SK-N-SH (cell line): Measurements from ENCODE around the gene CUEDC1. TPM values are rescaled to one million over a fixed set of nuclear protein-coding genes. Genes with fewer than 3 reads are reported as not detected.

Source experiments
- CTCF ChIA-PET: fragments of 300-600, 350-600 bp; formaldehyde crosslinking; extraction: SDS; loops from one replicate; lab custom pipeline; 2021; lab: Yijun Ruan, JAX
- POLR2A ChIA-PET: fragments of 350-600 bp; sonication (Branson Sonifier 250); formaldehyde crosslinking; extraction: SDS; loops from one replicate; lab custom pipeline; 2020; ENCODE audit warnings: antibody characterized with exemption, inconsistent platforms; lab: Yijun Ruan, JAX
- DNase-seq: peaks from one replicate; pipeline ENCODE4 v3.0.0; 2012
- H2AFZ ChIP-seq: fragments of 200-600 bp; sonication (generic); 2 replicates; pipeline ENCODE4 v1.8.1; 2016; ENCODE audit warnings: antibody characterized with exemption, mild to moderate bottlenecking, low read depth
- H3F3A ChIP-seq: fragments of 200-600 bp; sonication (generic); replicated peaks from 2 replicates; pipeline ENCODE3; 2016; ENCODE audit warnings: antibody characterized with exemption, mild to moderate bottlenecking; ENCODE audit not compliant: insufficient read depth
- H3K27ac ChIP-seq, 2 experiments: fragments of 200-500 bp in 1 of 2; fragments of 200-600 bp in 1 of 2; sonication (Bioruptor generic) in 1 of 2; sonication (generic), shearing (Covaris generic) in 1 of 2; 2 replicates each; pipeline versions ENCODE4 v1.5.1 to v1.6.1; 2014 to 2016; ENCODE audit warnings: low read depth in 2 of 2, inconsistent platforms in 1 of 2, low read length in 1 of 2, mild to moderate bottlenecking in 1 of 2, mixed read lengths in 1 of 2
- H3K27me3 ChIP-seq: fragments of 200-600 bp; sonication (generic), shearing (Covaris generic); 2 replicates; pipeline ENCODE4 v1.6.1; 2016; ENCODE audit warnings: mixed run types; ENCODE audit not compliant: insufficient read depth
- H3K36me3 ChIP-seq, 2 experiments: fragments of 200-500 bp in 1 of 2; fragments of 200-600 bp in 1 of 2; sonication (Bioruptor generic) in 1 of 2; sonication (generic) in 1 of 2; replicated peaks in 1 of 2; 2 replicates each; pipeline versions ENCODE3 to v1.5.1; 2014 to 2016; ENCODE audit warnings: low read length in 1 of 2, mild to moderate bottlenecking in 1 of 2; ENCODE audit not compliant: insufficient read depth in 2 of 2, control insufficient read depth in 1 of 2
- H3K4me1 ChIP-seq, 2 experiments: fragments of 200-500 bp in 1 of 2; fragments of 200-600 bp in 1 of 2; sonication (Bioruptor generic) in 1 of 2; sonication (generic), shearing (Covaris generic) in 1 of 2; 2 replicates each; pipeline versions ENCODE4 v1.5.1 to v1.6.1; 2014 to 2016; ENCODE audit warnings: low read depth in 1 of 2, low read length in 1 of 2, mixed run types in 1 of 2; ENCODE audit not compliant: insufficient read depth in 2 of 2, control insufficient read depth in 1 of 2
- H3K4me2 ChIP-seq: fragments of 200-600 bp; sonication (generic), shearing (Covaris generic); 2 replicates; pipeline ENCODE4 v1.6.1; 2017; ENCODE audit warnings: mixed run types
- H3K4me3 ChIP-seq, 2 experiments: fragments of 200-500 bp in 1 of 2; fragments of 200-600 bp in 1 of 2; sonication (Bioruptor generic) in 1 of 2; sonication (generic), shearing (Covaris generic) in 1 of 2; 2 replicates each; pipeline versions ENCODE4 v1.5.1 to v1.8.1; 2014 to 2016; ENCODE audit warnings: low read depth in 2 of 2, inconsistent platforms in 1 of 2, low read length in 1 of 2, mild to moderate bottlenecking in 1 of 2, mixed read lengths in 1 of 2, moderate library complexity in 1 of 2
- H3K79me2 ChIP-seq: fragments of 200-600 bp; sonication (generic); 2 replicates; pipeline ENCODE4 v1.8.1; 2017; ENCODE audit warnings: mild to moderate bottlenecking; ENCODE audit not compliant: insufficient read depth
- H3K9ac ChIP-seq: fragments of 200-600 bp; sonication (generic); 2 replicates; pipeline ENCODE4 v1.6.1; 2017; ENCODE audit warnings: mixed run types
- H3K9me2 ChIP-seq: fragments of 200-600 bp; sonication (generic); 2 replicates; pipeline ENCODE4 v1.6.1; 2017; ENCODE audit warnings: mixed run types
- H3K9me3 ChIP-seq: fragments of 200-600 bp; sonication (generic); 2 replicates; pipeline ENCODE4 v1.6.1; 2017; ENCODE audit warnings: mixed run types, mild to moderate bottlenecking, moderate library complexity
- H4K20me1 ChIP-seq: fragments of 200-600 bp; sonication (generic); 2 replicates; pipeline ENCODE4 v1.6.1; 2017; ENCODE audit warnings: mild to moderate bottlenecking, mixed run types; ENCODE audit not compliant: insufficient read depth
- CHD2 ChIP-seq: fragments of 150-350 bp; IDR thresholded peaks from 2 replicates; pipeline ENCODE4 v1.6.1; 2018; ENCODE audit warnings: low read length; ENCODE audit not compliant: partially characterized antibody
- CTCF ChIP-seq: fragments of 200-600 bp; sonication (generic); IDR thresholded peaks from 2 replicates; pipeline ENCODE4 v1.6.1; 2017; ENCODE audit warnings: antibody characterized with exemption, mild to moderate bottlenecking, moderate library complexity
- ELF1 ChIP-seq: IDR thresholded peaks from 2 replicates; pipeline ENCODE4 v1.4.0; 2012
- FOSL2 ChIP-seq: IDR thresholded peaks from 2 replicates; pipeline ENCODE4 v1.4.0; 2012; ENCODE audit warnings: low read depth, mild to moderate bottlenecking, moderate library complexity, borderline replicate concordance
- FOXJ3 ChIP-seq: sonication (generic); formaldehyde crosslinking; IDR thresholded peaks from 2 replicates; pipeline ENCODE4 v1.5.1; 2020; ENCODE audit warnings: mild to moderate bottlenecking, missing genetic modification reagents
- GABPA ChIP-seq: IDR thresholded peaks from 2 replicates; pipeline ENCODE4 v1.4.0; 2012; ENCODE audit warnings: low read depth, mild to moderate bottlenecking
- JUND ChIP-seq: IDR thresholded peaks from 2 replicates; pipeline ENCODE4 v1.4.0; 2012
- MAX ChIP-seq: IDR thresholded peaks from 2 replicates; pipeline ENCODE4 v1.4.0; 2012; ENCODE audit warnings: low read depth
- REST ChIP-seq: IDR thresholded peaks from 2 replicates; pipeline ENCODE4 v1.6.1; 2012; ENCODE audit warnings: mild to moderate bottlenecking, low read depth, low read length, moderate library complexity
- SIN3A ChIP-seq: IDR thresholded peaks from 2 replicates; pipeline ENCODE4 v1.6.1; 2012; ENCODE audit warnings: low read depth, mild to moderate bottlenecking, low read length, moderate library complexity, borderline replicate concordance
- TAF1 ChIP-seq: IDR thresholded peaks from 2 replicates; pipeline ENCODE4 v1.6.1; 2012; ENCODE audit warnings: low read depth, mild to moderate bottlenecking, low read length, moderate library complexity, borderline replicate concordance
- USF2 ChIP-seq: fragments of 150-350 bp; IDR thresholded peaks from 2 replicates; pipeline ENCODE4 v1.6.1; 2017; ENCODE audit warnings: antibody characterized with exemption, low read length, low read depth, borderline replicate concordance
- YY1 ChIP-seq: IDR thresholded peaks from 2 replicates; pipeline ENCODE4 v1.4.0; 2012; ENCODE audit warnings: low read depth, mild to moderate bottlenecking
- ZBTB33 ChIP-seq: IDR thresholded peaks from 2 replicates; pipeline ENCODE4 v1.4.0; 2012; ENCODE audit warnings: low read depth, borderline replicate concordance
- whole genome bisulfite sequencing: methylation state at CpG from one replicate; pipeline ENCODE4 v1.1.6; 2017; ENCODE audit warnings: low lambda C conversion rate; 5-methylcytosine and 5-hydroxymethylcytosine counted together
- polyA plus RNA-seq, 3 experiments: library from polyadenylated mRNA; depleted of rRNA; stranded (reverse); fragments of >200 nt; gene quantifications; 2 replicates each; pipeline ENCODE4 v1.2.3, GENCODE V29; 2012

The CUEDC1 gene
- polyA plus RNA-seq, 1 of the 3 experiments (the other 2 are of a cell fraction) = 58.9 TPM

- POLR2A ChIA-PET = no interaction called here
- TF ChIP-seq SIN3A (no peak), MAX (no peak), FOXJ3 (CRISPR knock-in tag) (no peak), ELF1 (no peak), FOSL2 (no peak), TAF1 (no peak), ZBTB33 (no peak), CHD2 (no peak), JUND (no peak), YY1 (no peak), USF2 (no peak), CTCF (no peak), GABPA (no peak), REST (no peak)
- H3F3A ChIP-seq = peaks cover 23% of the 10 kb centered on the region
- H3K9me2 ChIP-seq = no peaks in the 10 kb centered on the region
- DNase-seq = no peak
- H3K4me3 ChIP-seq = no peak overlapping the region
- CTCF ChIA-PET = interaction anchor here (1.0 to 25.6 kb wide), 6 partner anchors 6 to 134 kb away, joined by 3 to 1002 read pairs (median 148); partner anchors contain the start of genes MRPS23, SRSF1 and VEZF1
- H3K79me2 ChIP-seq = peaks cover 4% of the 10 kb centered on the region; the same call in 1 of the 2 replicates
- no peaks in the 10 kb centered on the region for H3K9me3 ChIP-seq
- WGBS = 95% methylated on average over 8 of the region's 8 CpGs
- H3K27me3 ChIP-seq = no peaks in the 10 kb centered on the region
- H3K9ac ChIP-seq = no peak overlapping the region
- peaks cover 33 to 34% of the 10 kb centered on the region in 2 experiments; a peak in 3 of 4 replicates for H3K4me1 ChIP-seq
- H3K36me3 ChIP-seq = peaks cover 6 to 23% of the 10 kb centered on the region in 2 experiments
- H4K20me1 ChIP-seq = no peaks in the 10 kb centered on the region
- H2AFZ ChIP-seq = no peak overlapping the region
- no peak overlapping the region for H3K4me2 ChIP-seq
- H3K27ac ChIP-seq = no peak overlapping the region
Observed at GRCh38 chr17:57864273-57864672, 90.9 kb downstream of the CUEDC1 start.
